GM21825 (cell line): Measurements from ENCODE around the gene VSIG2.
A peak's percentile ranks its signal among the peaks of the same experiment; 100 is the strongest.

ENCODE experiments used
- ATAC-seq: cut with Tn5 transposase; IDR thresholded peaks from one replicate; pipeline ENCODE4 v1.9.1; 2021; ENCODE audit warnings: mild to moderate bottlenecking, moderate library complexity; ENCODE audit not compliant: unreplicated experiment

Gene VSIG2

GRCh38 chr11:124763156-124763947 is 11.3 kb upstream of the VSIG2 start:
- ATAC-seq = no peak

GRCh38 chr11:124762624-124763155 is 10.6 kb upstream of the VSIG2 start:
- peak; percentile 7 for ATAC-seq

- ATAC-seq = peak; percentile 61
Observed at GRCh38 chr11:124762105-124762623, 10.1 kb upstream of the VSIG2 start, which contains the start of gene ESAM. Gene ESAM (minus strand): TSS chr11:124762290. CDS start chr11:124762154, 136 bp downstream.

- ATAC-seq = no peak
Observed at GRCh38 chr11:124761301-124762104, 9.4 kb upstream of the VSIG2 start.

GRCh38 chr11:124760806-124761205 is 8.8 kb upstream of the VSIG2 start:
- ATAC-seq = no peak

DNA sequence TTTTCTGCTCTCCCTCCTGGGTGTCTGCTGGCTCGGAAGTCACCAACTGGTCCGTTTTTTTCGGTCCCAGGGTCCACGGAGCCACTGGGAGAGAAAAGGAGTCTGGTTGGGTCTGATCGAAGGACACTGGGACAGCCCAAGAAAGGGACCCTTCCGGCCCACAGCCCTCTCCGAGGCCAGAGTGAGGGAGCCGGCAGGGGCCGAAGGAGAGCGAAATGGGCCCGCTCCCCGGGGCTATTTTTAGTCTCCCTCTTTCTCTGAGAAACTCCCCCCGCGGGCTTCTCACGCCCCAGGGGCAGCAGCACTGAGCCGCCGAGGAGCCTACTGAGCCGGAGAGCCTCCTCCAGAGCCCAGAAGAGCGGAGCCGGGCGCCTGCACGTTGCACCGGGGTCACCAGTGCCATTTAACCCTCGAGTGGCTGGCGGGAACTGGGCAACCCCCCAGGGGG is 8.2 kb upstream of the VSIG2 start:
- peak; percentile 28 for ATAC-seq

GRCh38 chr11:124759266-124760204 is 7.5 kb upstream of the VSIG2 start:
- ATAC-seq = peak; percentile 0

DNA sequence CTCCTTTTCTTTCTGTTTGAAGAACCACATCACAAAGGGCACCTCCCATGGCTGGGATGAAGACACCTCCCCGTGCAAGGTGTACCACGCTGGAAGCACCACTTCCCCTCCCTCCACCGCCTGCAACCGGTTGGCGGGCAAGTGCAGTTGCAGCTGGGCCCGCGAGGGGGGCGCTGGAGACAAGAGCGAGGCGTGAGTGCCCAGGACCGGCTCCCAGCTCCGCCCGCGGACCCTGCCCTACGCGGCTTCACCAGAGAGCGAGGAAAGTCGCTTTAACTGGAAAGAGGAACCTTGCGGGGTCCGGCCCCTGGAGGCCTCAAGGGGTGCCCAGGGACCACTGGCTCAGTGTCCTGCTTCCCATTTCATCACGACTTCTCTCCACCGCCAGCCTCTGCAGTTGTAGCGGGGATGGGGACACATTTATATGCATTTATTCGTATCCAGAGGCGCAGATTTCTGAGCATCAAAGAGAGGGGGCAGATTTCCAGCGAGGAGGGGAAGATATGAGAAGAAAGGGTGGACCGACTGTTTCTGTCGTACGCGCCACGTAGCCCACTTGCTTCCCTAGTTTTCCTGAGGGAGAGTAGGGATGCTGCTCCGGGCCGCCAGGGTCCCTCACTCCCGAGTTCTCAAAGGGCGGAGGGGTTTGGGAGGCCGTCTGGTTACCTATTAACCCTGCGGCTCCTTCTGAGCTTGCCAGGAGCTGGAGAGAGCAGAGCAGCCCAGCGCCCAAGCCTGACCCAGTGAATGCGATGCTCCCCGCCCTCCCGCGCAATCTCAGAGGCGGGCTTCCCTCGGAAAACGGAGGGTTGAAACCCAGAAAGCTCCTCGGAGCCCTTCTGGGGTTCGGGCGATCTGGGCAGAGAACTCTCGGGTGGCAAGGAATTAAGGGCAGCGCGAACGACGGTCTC is 6.6 kb upstream of the VSIG2 start:
- ATAC-seq = peak; percentile 52

- no peak for ATAC-seq
Observed at GRCh38 chr11:124757320-124757719, 5.3 kb upstream of the VSIG2 start.

- no peak for ATAC-seq
Observed at GRCh38 chr11:124756753-124757227, 4.7 kb upstream of the VSIG2 start.

GRCh38 chr11:124756033-124756752 is 4.1 kb upstream of the VSIG2 start:
- ATAC-seq = no peak

GRCh38 chr11:124754710-124755109 is 2.7 kb upstream of the VSIG2 start:
- ATAC-seq = no peak

GRCh38 chr11:124754309-124754708 is 2.3 kb upstream of the VSIG2 start:
- no peak for ATAC-seq

DNA sequence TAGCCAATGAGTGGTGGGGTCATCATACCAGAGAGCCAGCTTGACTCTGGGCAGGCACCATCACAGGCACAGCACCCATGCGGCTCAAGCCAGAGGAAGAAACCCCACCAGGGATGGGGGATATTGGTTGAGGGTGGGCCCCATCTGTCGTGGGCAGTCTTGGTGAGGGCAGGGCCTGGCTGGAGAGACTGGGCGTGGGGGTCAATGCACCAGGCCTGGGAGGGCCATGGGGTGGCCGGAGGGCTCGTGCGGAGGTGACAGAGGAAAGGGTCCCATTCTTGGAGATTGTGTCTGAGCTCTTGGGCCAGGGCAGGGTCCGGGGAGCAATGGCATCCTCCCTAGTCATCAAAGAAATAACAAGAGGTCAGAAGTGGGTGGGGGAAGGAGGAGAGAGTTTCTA is 1.6 kb upstream of the VSIG2 start:
- no peak for ATAC-seq

DNA sequence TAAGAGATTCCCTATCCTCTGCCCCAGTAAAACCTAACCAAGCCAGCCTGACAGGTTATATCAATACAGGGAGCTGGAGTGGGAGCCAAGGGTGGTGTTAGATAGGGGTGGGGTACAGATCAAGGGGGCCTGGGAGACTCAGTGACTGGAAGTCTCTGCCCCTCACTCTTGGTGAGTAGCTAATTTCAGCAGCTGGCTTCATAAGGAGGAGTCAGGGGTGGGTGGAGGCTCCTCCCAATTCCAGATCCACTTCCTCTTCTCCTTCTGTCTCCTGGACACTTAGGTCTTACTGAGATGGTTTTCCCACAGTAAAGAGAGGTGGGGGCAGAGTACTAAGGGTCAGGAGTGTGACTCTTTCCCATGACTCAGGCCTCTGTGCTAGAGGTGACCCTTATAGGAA is 1.1 kb upstream of the VSIG2 start:
- ATAC-seq = no peak

DNA sequence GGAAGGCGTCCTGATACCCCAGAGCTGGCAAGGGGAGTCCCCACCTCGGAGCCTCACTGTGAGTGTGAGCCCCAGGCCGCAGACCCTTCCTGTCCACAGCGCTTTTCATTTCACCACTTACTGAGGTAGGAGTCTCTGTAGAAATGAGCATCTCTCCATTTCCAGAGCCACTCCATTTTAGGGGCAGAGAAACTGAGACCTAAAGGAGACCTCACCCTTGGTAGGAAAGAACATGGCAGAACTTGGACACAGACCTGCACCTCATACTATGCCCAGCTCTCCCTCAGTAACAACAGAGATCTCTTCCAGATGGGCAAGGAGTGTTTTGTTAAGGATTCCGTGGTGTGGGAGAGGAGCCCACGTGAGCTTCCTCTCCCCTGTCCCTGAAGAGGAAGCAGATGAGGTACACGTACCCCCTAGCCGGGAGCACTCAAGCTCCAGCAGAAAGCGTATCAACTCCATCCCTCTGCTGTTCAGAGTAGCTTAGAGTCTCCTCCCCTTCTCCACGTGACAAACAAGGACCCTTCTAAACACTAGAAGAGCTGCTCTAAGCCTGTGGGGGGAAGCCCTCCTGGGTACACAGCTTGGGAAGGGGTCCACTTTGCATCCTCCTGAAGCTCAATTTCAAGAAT is 532 bp upstream of the VSIG2 start:
- ATAC-seq = no peak

DNA sequence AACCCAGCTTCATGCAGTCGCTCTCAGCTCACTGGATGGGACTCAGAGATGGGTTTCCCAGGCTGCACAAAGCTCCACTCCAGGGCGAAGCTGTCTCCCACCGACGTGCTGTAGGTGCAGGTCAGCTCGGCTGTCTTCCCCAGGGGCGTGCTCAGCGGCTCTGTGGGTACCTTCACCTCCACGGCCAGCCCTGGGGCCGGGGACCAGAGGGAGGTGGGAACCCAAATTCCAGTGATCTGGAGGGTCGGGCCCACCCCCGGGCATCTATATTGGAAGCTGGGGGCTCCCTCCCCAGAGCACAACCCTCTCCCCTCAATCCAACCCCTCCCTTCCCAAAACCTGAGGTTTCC is 689 bp downstream of the VSIG2 start:
- ATAC-seq = no peak

DNA sequence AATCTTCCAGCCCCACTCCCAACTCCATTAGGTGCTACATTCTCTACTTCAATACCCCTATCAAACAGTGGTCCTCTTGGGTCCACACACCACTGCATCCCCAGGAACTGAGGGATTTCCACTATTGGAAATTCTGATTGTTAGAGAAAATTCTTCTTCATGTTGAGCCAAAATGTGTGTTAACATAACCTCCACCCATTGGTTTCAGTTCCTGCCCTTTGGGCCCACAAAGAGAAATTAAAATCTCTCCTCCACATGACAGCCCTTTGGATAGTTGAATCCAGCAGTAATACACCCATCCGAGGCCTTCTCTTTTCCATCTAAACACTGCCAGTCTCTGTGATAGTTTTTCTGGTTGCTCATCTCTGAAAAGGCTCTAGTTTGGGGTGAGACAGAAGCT is 2.1 kb downstream of the VSIG2 start:
- ATAC-seq = no peak
